Measurements from ENCODE around the gene XPO4. TPM values are rescaled to one million over a fixed set of nuclear protein-coding genes. Genes with fewer than 3 reads are reported as not detected.

The XPO4 gene
- total RNA-seq, 1 donor = 35.1 TPM

DNA sequence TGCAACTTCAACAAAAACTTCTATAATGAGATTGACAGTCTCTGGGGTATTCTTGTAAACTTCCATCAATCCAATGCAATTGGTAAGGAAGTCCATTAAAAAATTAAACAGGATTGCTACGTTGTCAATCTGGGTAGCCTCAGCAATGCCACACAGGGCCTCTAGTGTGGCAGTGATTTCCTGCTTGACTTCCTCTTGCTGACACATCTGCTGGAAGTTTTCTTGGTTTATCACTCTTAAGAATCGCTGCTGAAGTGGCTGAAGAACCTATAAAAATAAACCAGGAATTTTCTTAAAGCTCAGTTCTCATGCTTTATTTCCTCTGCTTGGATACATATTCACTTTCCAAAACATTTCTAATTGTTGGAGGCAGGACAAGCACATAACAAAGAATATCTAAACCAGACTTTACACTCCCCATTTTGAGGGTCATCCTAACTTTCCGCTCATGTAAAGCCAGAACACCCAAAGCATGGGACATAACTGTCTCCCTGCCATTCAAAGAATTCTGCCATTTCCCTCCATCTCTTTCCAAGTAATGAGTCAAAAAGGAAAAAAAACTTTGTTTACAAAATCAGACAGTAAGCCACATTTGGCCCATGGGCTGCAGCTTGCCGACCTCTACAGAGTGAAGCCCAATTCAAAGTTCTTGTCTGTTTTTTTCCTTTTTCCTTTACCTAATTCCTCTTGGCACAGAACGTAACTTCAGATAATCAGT, 105.6 kb downstream of the XPO4 start:
- Histone ChIP-seq H3K9me3 (ENCODE audit: low read depth, low read length) (no peaks in the 10 kb centered on the region), H3K27me3 (ENCODE audit: insufficient read depth, low read length) (no peaks in the 10 kb centered on the region), H3K4me1 (ENCODE audit: insufficient read depth, low read length) (peaks cover 16% of the 10 kb centered on the region), H3K4me3 (ENCODE audit: low read length) (no peak overlapping the region)

DNA sequence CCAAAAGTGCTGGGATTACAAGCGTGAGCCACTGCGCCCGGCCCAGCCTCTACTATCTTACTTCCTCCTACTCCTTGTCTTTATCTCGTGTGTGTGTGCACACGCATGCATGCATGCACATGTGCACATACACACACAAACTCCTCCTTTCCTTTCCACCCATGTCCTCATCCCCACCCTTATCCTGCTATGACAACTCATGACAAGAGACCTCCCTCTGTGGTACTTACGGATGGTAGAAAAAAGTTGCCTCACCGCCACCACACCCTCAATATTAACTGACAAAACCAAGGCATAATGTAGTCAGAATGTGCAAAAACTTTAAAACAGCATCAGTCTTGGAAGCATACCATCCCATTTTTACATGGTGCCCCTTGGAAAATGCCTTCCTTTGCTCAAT, 112.9 kb downstream of the XPO4 start:
- no peak overlapping the region for H3K4me3 ChIP-seq (ENCODE audit: low read length)
- no peaks in the 10 kb centered on the region for H3K4me1 ChIP-seq (ENCODE audit: insufficient read depth, low read length)
- H3K9me3 ChIP-seq (ENCODE audit: low read depth, low read length) = no peaks in the 10 kb centered on the region
- H3K27me3 ChIP-seq (ENCODE audit: insufficient read depth, low read length) = no peaks in the 10 kb centered on the region

DNA sequence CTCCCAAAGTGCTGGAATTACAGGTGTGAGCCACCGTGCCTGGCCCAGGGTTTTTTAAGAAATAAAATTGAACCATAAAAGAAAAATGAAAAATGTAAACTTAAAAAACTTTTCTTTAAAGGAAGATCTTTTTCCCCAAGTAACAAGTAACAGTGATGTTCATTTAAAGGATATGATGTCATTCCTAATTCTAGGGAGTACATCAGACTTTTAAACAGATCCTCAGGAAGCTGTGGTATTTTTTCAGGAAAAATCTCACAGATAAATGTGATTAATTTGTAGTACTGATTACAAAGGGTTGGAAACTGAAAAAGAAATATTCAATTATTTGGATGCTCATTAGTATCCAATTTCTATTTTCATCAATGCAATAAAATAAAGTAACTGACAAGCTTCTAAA, 114.2 kb downstream of the XPO4 start:
- Histone ChIP-seq H3K4me1 (ENCODE audit: insufficient read depth, low read length) (no peaks in the 10 kb centered on the region), H3K9me3 (ENCODE audit: low read depth, low read length) (no peaks in the 10 kb centered on the region), H3K4me3 (ENCODE audit: low read length) (no peak overlapping the region)

DNA sequence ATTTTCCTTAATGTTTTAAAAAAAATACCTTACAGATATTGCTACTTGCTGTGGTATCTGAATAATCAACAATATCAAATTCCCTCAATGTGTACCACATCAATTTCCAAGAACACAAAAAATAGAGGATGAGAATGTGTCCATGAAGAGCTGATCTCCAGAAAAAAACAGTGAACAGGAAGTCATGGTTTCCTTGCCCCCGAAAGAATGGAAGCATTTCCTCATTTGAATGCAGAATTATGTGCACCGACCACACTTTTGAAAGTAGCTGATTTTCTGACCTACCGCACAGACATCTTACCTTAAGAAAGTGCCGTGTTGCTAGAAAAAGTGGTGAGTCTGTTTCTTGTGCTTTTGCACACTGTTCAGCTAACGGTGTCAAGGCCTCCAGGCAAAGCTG, 115.4 kb downstream of the XPO4 start:
- Histone ChIP-seq H3K4me3 (ENCODE audit: low read length) (no peak overlapping the region), H3K27me3 (ENCODE audit: insufficient read depth, low read length) (no peaks in the 10 kb centered on the region), H3K4me1 (ENCODE audit: insufficient read depth, low read length) (no peaks in the 10 kb centered on the region), H3K9me3 (ENCODE audit: low read depth, low read length) (no peaks in the 10 kb centered on the region)

More for the DNA sequence above, 114.2 kb downstream of the XPO4 start:
- H3K27me3 ChIP-seq (ENCODE audit: insufficient read depth, low read length) = no peaks in the 10 kb centered on the region

DNA sequence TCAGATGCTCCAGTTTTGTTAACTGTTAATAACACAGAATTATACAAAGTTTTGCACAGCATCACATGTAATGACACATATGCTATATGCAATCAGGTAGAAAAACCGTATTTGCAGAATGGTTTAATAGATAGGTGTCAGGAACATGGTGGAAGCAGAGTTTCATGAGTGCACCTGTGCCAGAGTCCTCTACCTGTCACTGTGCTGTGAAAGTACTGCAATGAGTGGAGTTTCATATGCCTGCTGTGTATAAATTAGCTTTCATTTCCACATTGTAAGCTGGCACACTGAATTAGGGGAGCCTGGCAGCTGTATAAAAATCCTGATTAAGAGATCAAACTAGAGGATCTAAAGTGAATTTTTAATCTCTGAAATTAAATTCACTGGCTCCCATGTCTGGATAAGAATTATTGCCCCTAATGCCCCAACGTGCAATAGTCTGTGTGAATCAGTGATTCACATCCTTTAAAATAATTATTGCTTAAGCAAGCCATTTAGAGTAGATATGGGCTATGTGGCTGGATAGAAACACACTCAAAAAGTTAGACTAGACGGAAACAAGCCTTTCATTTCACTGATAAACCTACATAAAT, 120.3 kb downstream of the XPO4 start:
- Histone ChIP-seq H3K9me3 (ENCODE audit: low read depth, low read length) (no peaks in the 10 kb centered on the region), H3K4me3 (ENCODE audit: low read length) (no peak overlapping the region), H3K27me3 (ENCODE audit: insufficient read depth, low read length) (no peaks in the 10 kb centered on the region), H3K4me1 (ENCODE audit: insufficient read depth, low read length) (no peaks in the 10 kb centered on the region)

DNA sequence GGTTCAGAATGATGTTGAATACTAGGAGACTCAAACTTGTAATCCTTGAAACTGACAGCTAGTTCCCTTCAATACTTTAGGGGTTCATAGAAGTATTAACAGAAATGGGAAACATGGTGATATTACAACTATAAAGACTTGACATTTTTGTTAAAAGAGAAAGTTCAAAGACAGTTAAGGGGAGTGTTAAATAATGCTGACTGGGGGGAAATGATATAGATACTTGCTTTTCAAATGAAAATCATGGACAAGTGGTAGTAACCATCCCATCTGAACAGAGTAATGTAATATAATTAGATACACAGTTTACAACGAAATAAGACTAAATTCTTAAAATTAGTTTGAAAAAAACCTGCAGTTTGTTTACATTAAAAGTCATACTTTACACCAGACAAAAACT, 122.2 kb downstream of the XPO4 start:
- Histone ChIP-seq H3K27me3 (ENCODE audit: insufficient read depth, low read length) (no peaks in the 10 kb centered on the region), H3K4me1 (ENCODE audit: insufficient read depth, low read length) (no peaks in the 10 kb centered on the region), H3K9me3 (ENCODE audit: low read depth, low read length) (no peaks in the 10 kb centered on the region), H3K4me3 (ENCODE audit: low read length) (no peak overlapping the region)

DNA sequence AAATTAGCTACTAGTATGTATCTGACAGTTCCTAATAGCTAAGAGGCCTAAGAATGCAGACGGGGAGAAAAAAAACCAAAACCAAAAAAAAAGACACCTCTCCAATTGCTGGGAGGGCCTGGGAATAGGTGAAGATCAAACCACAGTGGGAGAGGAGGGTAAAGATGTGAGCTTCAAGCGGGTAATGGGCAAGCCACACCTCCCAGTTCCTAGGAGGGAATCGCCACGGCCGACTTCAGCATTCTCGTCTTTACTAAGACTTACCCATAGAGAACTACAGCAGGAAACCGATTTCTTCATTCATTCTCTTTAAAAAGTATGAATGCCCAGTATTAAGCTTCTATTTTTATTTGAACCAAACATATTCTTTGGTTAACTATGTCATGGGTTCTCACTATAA, 123.1 kb downstream of the XPO4 start:
- H3K9me3 ChIP-seq (ENCODE audit: low read depth, low read length) = no peaks in the 10 kb centered on the region
- H3K4me1 ChIP-seq (ENCODE audit: insufficient read depth, low read length) = no peaks in the 10 kb centered on the region
- H3K4me3 ChIP-seq (ENCODE audit: low read length) = no peak overlapping the region
- no peaks in the 10 kb centered on the region for H3K27me3 ChIP-seq (ENCODE audit: insufficient read depth, low read length)

DNA sequence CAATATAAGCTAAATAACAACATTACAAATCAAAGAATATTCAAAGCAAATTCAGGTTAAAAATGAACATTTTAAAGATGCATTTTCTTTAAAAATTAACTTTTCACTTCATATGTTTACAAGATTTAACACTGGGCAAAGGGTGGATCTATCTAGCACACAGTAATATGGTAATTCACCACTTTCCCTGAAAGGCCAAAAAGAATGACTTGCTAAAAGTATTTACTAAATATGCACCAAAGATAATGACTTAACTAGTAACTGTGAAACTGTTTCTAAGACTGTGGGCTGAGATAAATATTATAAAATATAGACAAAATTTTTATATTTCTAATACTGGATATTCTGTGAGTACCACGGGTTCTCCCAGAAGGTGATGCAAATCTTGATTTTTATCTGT, 124.2 kb downstream of the XPO4 start:
- Histone ChIP-seq H3K4me1 (ENCODE audit: insufficient read depth, low read length) (peaks cover 5% of the 10 kb centered on the region), H3K27me3 (ENCODE audit: insufficient read depth, low read length) (no peaks in the 10 kb centered on the region), H3K9me3 (ENCODE audit: low read depth, low read length) (no peaks in the 10 kb centered on the region), H3K4me3 (ENCODE audit: low read length) (no peak overlapping the region)

DNA sequence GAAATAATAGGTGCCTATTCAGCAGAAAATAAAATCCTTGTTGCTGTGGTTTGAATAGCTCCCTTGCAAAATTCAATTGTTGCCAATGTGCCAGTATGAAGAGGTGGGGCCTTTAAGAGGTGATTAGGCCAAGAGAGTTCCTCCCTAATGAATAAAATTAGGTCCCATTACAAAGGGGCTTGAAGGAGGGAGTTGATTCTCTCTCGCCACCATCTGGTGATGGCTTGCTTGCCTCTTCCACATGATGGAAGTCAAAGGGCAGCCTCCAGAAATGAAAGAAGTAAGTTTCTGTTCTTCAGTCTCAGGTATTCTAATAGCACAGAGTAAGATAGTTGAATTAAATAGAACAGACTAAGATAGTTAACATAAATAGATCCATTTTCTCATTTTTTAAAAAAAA, 125.8 kb downstream of the XPO4 start:
- no peaks in the 10 kb centered on the region for H3K27me3 ChIP-seq (ENCODE audit: insufficient read depth, low read length)
- H3K4me1 ChIP-seq (ENCODE audit: insufficient read depth, low read length) = peaks cover 15% of the 10 kb centered on the region
- H3K9me3 ChIP-seq (ENCODE audit: low read depth, low read length) = no peaks in the 10 kb centered on the region
- no peak overlapping the region for H3K4me3 ChIP-seq (ENCODE audit: low read length)

DNA sequence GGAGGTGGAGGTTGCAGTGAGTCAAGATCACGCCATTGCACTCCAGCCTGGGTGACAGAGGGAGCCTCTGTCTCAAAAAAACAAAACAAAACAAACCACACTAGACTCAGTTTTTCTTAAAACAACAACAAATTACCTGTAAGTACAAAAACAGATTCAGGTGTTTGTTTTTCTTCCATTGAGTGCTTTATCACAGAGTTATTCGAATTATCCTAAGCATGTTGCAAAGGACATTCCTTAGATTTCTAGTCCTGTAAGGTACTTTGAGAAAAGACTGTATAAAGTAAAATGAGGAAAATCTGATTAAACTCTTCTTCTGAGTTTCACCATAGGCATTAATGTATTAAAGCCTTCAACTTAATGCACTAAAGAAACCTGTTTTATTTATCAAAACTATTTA, 126.6 kb downstream of the XPO4 start:
- no peaks in the 10 kb centered on the region for H3K9me3 ChIP-seq (ENCODE audit: low read depth, low read length)
- no peaks in the 10 kb centered on the region for H3K27me3 ChIP-seq (ENCODE audit: insufficient read depth, low read length)
- H3K4me3 ChIP-seq (ENCODE audit: low read length) = no peak overlapping the region
- peaks cover 15% of the 10 kb centered on the region for H3K4me1 ChIP-seq (ENCODE audit: insufficient read depth, low read length)

DNA sequence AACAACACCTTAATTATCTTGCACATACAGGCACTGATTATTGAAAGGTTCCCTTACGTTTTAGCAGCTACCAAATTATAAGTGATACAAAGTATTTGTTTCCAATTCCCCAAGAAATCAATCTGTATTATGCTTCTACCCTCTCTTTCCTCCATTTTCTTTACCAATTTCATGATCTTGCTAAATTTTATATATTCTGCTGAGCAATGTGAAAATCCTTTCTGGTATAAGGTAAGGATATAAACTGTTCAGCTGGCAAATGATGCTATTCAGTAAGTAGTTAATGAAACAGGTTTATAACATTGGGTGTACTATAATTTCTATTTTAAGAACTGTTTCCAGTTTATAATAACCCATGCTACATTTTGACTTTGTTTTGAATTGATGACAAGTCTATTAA, 127.8 kb downstream of the XPO4 start:
- Histone ChIP-seq H3K4me1 (ENCODE audit: insufficient read depth, low read length) (peaks cover 15% of the 10 kb centered on the region), H3K9me3 (ENCODE audit: low read depth, low read length) (peaks cover 5% of the 10 kb centered on the region), H3K4me3 (ENCODE audit: low read length) (no peak overlapping the region), H3K27me3 (ENCODE audit: insufficient read depth, low read length) (no peaks in the 10 kb centered on the region)

DNA sequence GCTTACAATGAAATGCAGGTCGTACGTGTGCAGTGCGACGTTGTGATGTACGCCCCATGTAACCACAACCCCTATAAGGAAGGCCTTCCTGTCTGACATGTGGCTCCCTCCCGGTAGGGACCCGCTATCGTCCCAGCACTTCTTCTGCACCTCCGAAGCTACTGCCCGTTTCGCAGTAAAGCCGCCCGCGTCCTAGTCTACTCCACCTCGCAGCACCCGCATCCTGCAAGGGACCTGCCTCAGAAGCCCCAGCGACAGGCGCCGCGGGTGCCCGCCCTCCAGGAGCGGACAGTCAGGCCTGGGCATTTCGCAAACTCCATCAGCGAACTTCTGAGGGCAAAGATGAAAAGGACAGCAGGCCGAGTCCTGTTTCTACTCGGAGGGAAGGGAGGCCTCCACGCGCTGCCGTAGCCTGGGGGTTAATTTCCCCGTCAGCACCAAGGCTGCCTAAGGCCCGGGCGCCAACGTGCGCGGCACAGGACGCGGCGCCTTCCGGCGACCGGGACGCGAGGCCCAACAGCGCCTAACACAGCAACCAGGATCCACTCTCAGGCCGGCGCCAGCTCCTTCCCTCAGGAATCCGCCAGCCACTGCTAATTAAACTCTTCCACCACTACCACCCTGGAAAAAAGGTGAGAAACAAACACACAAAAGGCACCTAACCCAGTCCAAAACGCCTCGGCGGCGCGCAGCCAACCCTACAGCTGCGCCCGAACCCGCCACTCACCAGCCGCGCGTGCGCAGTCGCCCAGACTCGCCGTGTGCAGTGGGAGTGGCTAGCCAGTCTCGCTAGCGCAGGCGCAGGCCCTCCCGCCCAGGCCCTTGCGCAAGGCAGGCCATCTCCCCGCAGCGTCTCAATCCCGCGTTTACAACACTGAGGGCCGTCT, 129.1 kb downstream of the XPO4 start, which contains the start of gene EEF1AKMT1:
TSS of gene EEF1AKMT1 (minus strand) at position 768 of the 887 bp plus-strand sequence. CDS start 16,363 bp downstream, outside the sequence.
- H3K9me3 ChIP-seq (ENCODE audit: low read depth, low read length) = peaks cover 10% of the 10 kb centered on the region
- no peaks in the 10 kb centered on the region for H3K27me3 ChIP-seq (ENCODE audit: insufficient read depth, low read length)
- peaks cover 15% of the 10 kb centered on the region for H3K4me1 ChIP-seq (ENCODE audit: insufficient read depth, low read length)
- H3K4me3 ChIP-seq (ENCODE audit: low read length) = peak within 1 kb of the TSS; percentile 71

DNA sequence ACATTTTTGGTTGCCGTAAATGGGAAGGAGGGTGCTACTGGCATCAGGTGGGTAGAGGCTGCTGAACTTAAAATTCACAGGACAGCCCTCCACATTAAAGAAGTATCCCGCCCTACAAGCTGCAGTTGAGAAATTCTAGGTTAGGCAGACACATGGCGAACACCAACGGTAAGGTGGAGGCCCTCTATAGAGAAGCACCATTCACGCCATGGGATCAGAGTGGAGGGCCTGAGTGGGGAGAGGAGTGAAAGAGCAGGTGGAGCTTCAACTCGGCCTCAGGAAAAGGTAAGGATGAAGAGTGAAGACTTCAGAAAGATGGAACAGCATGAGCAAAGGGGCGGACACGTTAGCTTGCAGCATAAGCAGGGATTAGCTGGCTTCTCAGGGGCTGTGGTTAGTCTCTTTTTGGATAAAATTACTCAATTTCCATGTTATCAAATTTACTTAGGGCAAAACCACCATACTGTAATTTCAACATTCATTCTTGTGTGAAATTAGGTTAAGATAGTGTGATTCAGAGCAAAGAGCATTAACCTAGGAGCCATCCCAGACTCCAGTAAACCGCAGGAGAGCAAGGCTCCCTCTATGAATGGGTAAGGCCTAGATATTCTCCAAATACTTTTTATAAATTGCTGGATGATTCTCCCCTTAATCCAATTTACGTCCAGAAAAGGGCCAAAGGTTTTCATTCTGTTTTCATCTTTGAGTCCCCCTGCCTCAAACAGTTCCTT, 130.0 kb downstream of the XPO4 start:
- Histone ChIP-seq H3K9me3 (ENCODE audit: low read depth, low read length) (peaks cover 19% of the 10 kb centered on the region), H3K27me3 (ENCODE audit: insufficient read depth, low read length) (no peaks in the 10 kb centered on the region), H3K4me3 (ENCODE audit: low read length) (peak overlapping the region; percentile 71), H3K4me1 (ENCODE audit: insufficient read depth, low read length) (peaks cover 15% of the 10 kb centered on the region)

DNA sequence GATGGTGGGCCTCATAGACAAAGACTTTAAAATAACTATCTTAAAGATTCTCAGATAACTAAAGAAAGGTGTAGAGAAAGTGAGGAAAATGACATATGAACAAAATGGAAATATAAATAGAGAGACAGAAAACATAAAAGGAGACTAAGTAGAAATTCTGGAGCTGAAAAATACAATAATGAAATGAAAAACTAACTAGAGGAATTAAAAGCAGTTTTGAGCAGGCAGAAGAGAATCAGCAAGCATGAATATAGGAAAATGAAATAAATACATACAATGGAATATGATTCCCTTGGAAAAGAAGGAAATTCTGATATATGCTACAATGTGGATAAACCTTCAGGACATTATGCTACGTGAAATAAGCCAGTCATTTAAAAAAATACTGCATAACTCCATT, 132.7 kb downstream of the XPO4 start:
- H3K27me3 ChIP-seq (ENCODE audit: insufficient read depth, low read length) = no peaks in the 10 kb centered on the region
- peaks cover 22% of the 10 kb centered on the region for H3K9me3 ChIP-seq (ENCODE audit: low read depth, low read length)
- H3K4me3 ChIP-seq (ENCODE audit: low read length) = no peak overlapping the region
- peaks cover 15% of the 10 kb centered on the region for H3K4me1 ChIP-seq (ENCODE audit: insufficient read depth, low read length)

DNA sequence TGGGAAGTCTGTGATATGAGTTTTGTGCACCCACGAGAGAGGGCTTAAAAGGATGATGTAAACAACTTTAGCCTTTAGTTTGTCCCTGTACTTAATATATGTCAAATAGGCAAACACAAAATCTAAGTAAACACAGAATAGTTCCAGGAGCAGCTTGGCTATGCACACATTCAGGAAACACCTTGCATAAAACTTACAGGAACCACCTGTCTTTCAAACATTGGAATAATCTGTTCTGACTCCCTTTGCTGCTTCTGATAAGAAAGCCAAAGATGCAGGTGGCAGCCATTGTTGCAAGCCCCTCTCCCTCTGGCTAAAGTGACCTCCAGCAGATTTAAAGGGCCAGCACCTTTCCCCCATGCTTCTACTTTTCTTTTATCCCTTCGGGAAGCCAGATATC, 133.5 kb downstream of the XPO4 start:
- H3K4me1 ChIP-seq (ENCODE audit: insufficient read depth, low read length) = peaks cover 12% of the 10 kb centered on the region
- H3K27me3 ChIP-seq (ENCODE audit: insufficient read depth, low read length) = no peaks in the 10 kb centered on the region
- H3K4me3 ChIP-seq (ENCODE audit: low read length) = no peak overlapping the region
- H3K9me3 ChIP-seq (ENCODE audit: low read depth, low read length) = peaks cover 22% of the 10 kb centered on the region

All from mononuclear cell (primary cell).